BLaER1 treated with 17β-estradiol and CSF1 and Interleukin-3, amounts not matched to agents 10 nM and 100 nM (cell line): ENCODE results near the gene ZNF333.

Source experiments
- H3K27ac ChIP-seq, 11 experiments: shearing (Covaris generic); formaldehyde crosslinking; 2 replicates each; pipeline ENCODE4 v1.8.1; 2022
- H3K27me3 ChIP-seq, 11 experiments: shearing (Covaris generic); formaldehyde crosslinking; 2 replicates each; pipeline ENCODE4 v1.8.1; 2022
- H3K36me3 ChIP-seq, 11 experiments: shearing (Covaris generic); formaldehyde crosslinking; 2 replicates each; pipeline ENCODE4 v1.8.1; 2022
- H3K4me1 ChIP-seq, 10 experiments: shearing (Covaris generic); formaldehyde crosslinking; 2 replicates each; pipeline ENCODE4 v1.8.1; 2022
- H3K4me2 ChIP-seq, 11 experiments: shearing (Covaris generic); formaldehyde crosslinking; 2 replicates each; pipeline ENCODE4 v1.8.1; 2022
- H3K4me3 ChIP-seq, 10 experiments: shearing (Covaris generic); formaldehyde crosslinking; 2 replicates each; pipeline ENCODE4 v1.8.1; 2022
- H3K9ac ChIP-seq, 11 experiments: shearing (Covaris generic); formaldehyde crosslinking; 2 replicates each; pipeline ENCODE4 v1.8.1; 2022
- H3K9me3 ChIP-seq, 11 experiments: shearing (Covaris generic); formaldehyde crosslinking; replicated peaks in 1 of 11; 2 replicates each; pipeline ENCODE4 v1.8.1; 2022
- H4K20me1 ChIP-seq, 11 experiments: shearing (Covaris generic); formaldehyde crosslinking; 2 replicates each; pipeline ENCODE4 v1.8.1; 2022
- Cebpa-rat ChIP-seq, 11 experiments: shearing (Covaris generic); IDR thresholded peaks; 2 replicates each; pipeline ENCODE4 v1.8.1; 2022

Gene ZNF333

GRCh38 chr19:14782626-14783409, 93.0 kb downstream of the ZNF333 start:
- H3K27ac ChIP-seq, result peak overlapping the region; percentile 50 to 91 (median 88)
- H3K4me2 ChIP-seq, result peak overlapping the region; percentile 76 to 92 (median 84); a peak in 21 of 22 replicates
- peaks cover 0 to 11% (median 0%) of the 10 kb centered on the region in 11 experiments; a peak in 3 of 22 replicates for H3K9me3 ChIP-seq
- H3K36me3 ChIP-seq, result no peaks in the 10 kb centered on the region
- peaks cover 65 to 92% (median 89%) of the 10 kb centered on the region in 10 experiments for H3K4me1 ChIP-seq
- no peak overlapping the region for H3K4me3 ChIP-seq
- no peak for TF ChIP-seq Cebpa-rat (IDR thresholded peaks at IDR 0.05)
- no peaks in the 10 kb centered on the region for H4K20me1 ChIP-seq
- peak overlapping the region in 10 of 11 experiments; percentile 28 to 73 (median 60); a peak in 16 of 22 replicates for H3K9ac ChIP-seq
- H3K27me3 ChIP-seq, result no peaks in the 10 kb centered on the region; a peak in 1 of 22 replicates
